Parathyroid adenoma (tissue), 2 donors: ENCODE data around the gene AAR2.

ENCODE experiments used
- H2AFZ ChIP-seq: fragments of 300-600 bp; sonication (generic); one replicate; pipeline ENCODE4 v1.7.0; 2017; ENCODE audit warnings: antibody characterized with exemption, mild to moderate bottlenecking
- H3K27ac ChIP-seq: fragments of 300-600 bp; sonication (generic); one replicate; pipeline ENCODE4 v1.7.0; 2017
- H3K27me3 ChIP-seq: fragments of 300-600 bp; sonication (generic); one replicate; pipeline ENCODE4 v1.7.0; 2017; ENCODE audit warnings: low read length; ENCODE audit not compliant: control insufficient read depth, insufficient read depth
- H3K36me3 ChIP-seq: fragments of 300-600 bp; sonication (generic); one replicate; pipeline ENCODE4 v1.7.0; 2017; ENCODE audit warnings: low read length; ENCODE audit not compliant: control insufficient read depth, insufficient read depth
- H3K4me1 ChIP-seq: fragments of 300-600 bp; sonication (generic); one replicate; pipeline ENCODE4 v1.7.0; 2017; ENCODE audit warnings: control low read depth
- H3K4me2 ChIP-seq: fragments of 300-600 bp; sonication (generic); one replicate; pipeline ENCODE4 v1.7.0; 2017; ENCODE audit warnings: low read length
- H3K4me3 ChIP-seq: fragments of 300-600 bp; sonication (generic); one replicate; pipeline ENCODE4 v1.7.0; 2017; ENCODE audit warnings: low read depth, low read length
- H3K79me2 ChIP-seq: fragments of 300-600 bp; sonication (generic); one replicate; pipeline ENCODE4 v1.7.0; 2017; ENCODE audit warnings: control low read depth
- H3K9ac ChIP-seq: fragments of 300-600 bp; sonication (generic); one replicate; pipeline ENCODE4 v1.7.0; 2017; ENCODE audit warnings: mild to moderate bottlenecking
- H3K9me3 ChIP-seq: fragments of 300-600 bp; sonication (generic); one replicate; pipeline ENCODE4 v1.7.0; 2017; ENCODE audit warnings: low read length; ENCODE audit not compliant: control insufficient read depth
- TF ChIP-seq, protein P1 (sequence below): fragments of 300-600 bp; sonication (generic); IDR thresholded peaks from one replicate; pipeline ENCODE4 v1.7.0; 2017; ENCODE audit warnings: antibody characterized with exemption, mild to moderate bottlenecking
- donor health status: primary hyperparathyroidism.

Gene AAR2

DNA sequence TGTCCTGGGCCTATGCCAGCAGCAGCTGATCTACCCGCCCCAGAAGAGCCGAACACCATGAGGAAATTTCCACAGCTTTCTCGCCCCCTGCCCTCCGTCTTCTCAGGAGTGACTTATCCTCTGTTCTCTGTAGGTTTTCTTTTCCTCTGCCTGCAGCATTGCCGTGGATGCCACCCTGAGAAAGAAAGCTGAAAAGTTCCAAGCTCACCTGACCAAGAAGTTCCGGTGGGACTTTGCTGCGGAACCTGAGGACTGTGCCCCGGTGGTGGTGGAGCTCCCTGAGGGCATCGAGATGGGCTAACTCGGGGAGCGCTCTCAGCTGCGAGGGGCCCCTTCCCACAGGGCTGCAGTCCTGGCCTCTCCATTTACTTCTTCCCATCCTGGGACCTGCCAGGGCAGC lies 19.2 kb downstream of the AAR2 start:
- Histone ChIP-seq H3K4me3 (no peak overlapping the region), H3K4me1 (no peaks in the 10 kb centered on the region), H3K4me2 (no peak overlapping the region), H3K27me3 (no peaks in the 10 kb centered on the region), H3K79me2 (peaks cover 3% of the 10 kb centered on the region), H3K36me3 (no peaks in the 10 kb centered on the region), H3K9ac (no peak overlapping the region), H2AFZ (no peak overlapping the region), H3K9me3 (no peaks in the 10 kb centered on the region), H3K27ac (no peak overlapping the region)
- TF ChIP-seq, protein P1, sequence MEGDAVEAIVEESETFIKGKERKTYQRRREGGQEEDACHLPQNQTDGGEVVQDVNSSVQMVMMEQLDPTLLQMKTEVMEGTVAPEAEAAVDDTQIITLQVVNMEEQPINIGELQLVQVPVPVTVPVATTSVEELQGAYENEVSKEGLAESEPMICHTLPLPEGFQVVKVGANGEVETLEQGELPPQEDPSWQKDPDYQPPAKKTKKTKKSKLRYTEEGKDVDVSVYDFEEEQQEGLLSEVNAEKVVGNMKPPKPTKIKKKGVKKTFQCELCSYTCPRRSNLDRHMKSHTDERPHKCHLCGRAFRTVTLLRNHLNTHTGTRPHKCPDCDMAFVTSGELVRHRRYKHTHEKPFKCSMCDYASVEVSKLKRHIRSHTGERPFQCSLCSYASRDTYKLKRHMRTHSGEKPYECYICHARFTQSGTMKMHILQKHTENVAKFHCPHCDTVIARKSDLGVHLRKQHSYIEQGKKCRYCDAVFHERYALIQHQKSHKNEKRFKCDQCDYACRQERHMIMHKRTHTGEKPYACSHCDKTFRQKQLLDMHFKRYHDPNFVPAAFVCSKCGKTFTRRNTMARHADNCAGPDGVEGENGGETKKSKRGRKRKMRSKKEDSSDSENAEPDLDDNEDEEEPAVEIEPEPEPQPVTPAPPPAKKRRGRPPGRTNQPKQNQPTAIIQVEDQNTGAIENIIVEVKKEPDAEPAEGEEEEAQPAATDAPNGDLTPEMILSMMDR: no peak

DNA sequence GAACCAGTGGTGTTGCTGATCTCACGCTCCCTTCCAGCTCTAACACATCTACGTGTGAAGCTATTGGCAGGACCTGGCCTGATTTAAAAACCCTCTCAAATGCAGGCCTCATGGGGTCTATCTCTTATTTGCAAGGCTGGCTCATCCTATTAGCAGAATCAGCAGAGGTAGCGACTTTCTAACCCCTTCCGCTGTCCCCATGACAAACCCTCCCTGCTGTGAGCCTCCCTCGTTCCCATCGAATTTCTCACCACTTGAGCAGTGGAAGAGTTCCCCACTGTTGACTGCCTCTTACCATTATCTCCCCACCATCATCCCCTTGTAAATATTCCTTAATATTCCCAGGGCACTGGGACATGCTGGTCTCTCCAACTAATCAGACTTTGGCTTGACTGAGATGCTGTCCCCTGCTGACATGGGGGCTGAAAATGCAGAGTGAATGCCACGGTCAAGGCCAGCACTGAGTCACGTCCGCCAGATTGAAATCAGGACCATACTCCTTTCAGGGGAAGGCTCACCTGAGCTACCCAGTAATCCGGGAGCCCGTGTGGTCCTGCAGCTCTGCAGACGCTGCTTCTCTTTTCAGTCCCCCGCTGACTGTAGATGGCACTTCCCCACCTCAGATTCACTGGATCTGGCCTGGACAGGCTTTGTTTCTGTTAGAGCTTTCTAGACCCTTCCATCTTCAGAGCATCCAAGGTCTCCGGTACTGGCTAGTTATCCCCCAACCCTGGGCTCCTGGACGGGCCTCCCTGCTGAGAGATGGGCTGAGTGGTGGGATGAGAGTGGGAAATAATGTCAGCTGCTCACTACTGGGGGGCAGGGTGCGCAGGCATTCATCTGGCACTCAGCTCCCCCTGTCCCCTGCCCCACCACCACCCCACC lies 23.1 kb downstream of the AAR2 start:
- H3K79me2 ChIP-seq: no peaks in the 10 kb centered on the region
- H3K36me3 ChIP-seq: no peaks in the 10 kb centered on the region
- H3K27me3 ChIP-seq: no peaks in the 10 kb centered on the region
- H2AFZ ChIP-seq: no peak overlapping the region
- no peak overlapping the region for H3K4me3 ChIP-seq
- TF ChIP-seq, protein P1: no peak
- H3K9ac ChIP-seq: no peak overlapping the region
- no peak overlapping the region for H3K4me2 ChIP-seq
- no peaks in the 10 kb centered on the region for H3K4me1 ChIP-seq
- no peaks in the 10 kb centered on the region for H3K9me3 ChIP-seq
- H3K27ac ChIP-seq: no peak overlapping the region

DNA sequence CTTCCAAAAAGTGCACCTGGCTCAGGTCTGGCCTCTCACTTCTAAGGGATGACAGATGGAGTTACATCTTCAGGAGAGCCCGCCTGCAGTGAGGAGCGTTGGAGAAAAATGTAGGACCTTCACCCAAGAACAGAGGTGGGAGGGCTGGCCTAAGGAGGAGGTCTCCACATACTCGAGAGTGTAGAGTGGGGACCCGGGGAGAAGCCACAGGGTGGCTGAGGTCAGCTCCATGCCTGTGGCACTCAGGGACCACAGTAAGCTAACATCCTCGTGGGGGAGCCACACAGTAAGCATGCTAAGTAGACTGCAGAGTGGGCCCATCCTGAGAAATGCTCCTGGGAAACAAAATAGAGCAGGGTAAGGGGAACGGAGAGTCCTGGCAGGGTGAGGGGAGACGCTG lies 24.0 kb downstream of the AAR2 start:
- Histone ChIP-seq H2AFZ (no peak overlapping the region), H3K4me3 (no peak overlapping the region), H3K4me2 (no peak overlapping the region), H3K27ac (no peak overlapping the region), H3K27me3 (no peaks in the 10 kb centered on the region), H3K36me3 (no peaks in the 10 kb centered on the region), H3K9me3 (no peaks in the 10 kb centered on the region), H3K4me1 (no peaks in the 10 kb centered on the region), H3K79me2 (no peaks in the 10 kb centered on the region), H3K9ac (no peak overlapping the region)
- TF ChIP-seq, protein P1: no peak

DNA sequence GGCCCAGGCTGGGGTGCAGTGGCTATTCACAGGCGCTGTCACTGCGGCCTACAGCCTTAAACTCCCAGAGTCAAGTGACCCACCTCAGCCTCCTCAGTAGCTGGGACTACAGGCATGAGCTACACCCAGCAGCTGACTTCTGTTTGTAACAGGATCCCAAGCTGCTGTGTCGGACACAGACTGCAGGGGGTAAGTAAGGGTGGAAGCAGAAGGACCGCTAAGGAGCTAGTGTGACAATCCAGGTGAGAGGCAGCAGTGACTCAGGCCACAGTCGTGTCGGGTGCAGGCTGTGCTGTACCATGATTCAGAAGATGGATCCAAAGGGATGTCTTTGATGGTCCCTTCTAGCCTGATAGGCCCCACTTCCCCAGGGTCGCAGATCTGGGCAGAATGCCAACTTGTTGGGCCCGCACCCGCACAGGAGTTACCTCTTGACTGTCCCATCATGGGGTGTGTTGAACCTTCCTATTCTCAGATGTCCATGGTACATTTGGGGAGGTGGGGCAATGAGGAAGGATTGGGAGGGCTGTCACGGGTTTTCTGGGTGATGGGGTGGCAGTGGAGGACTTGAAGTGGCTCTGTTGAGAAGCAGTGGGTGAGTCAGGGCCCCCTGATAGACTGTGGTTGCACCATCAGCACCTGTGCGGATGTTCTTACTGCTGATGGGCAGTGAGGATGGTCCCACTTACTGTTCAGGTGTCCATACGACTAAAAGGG lies 25.3 kb downstream of the AAR2 start:
- no peaks in the 10 kb centered on the region for H3K79me2 ChIP-seq
- no peak overlapping the region for H3K4me3 ChIP-seq
- no peak overlapping the region for H2AFZ ChIP-seq
- H3K9me3 ChIP-seq: no peaks in the 10 kb centered on the region
- H3K36me3 ChIP-seq: no peaks in the 10 kb centered on the region
- TF ChIP-seq, protein P1: no peak
- H3K9ac ChIP-seq: no peak overlapping the region
- no peak overlapping the region for H3K27ac ChIP-seq
- no peaks in the 10 kb centered on the region for H3K27me3 ChIP-seq
- H3K4me1 ChIP-seq: no peaks in the 10 kb centered on the region
- H3K4me2 ChIP-seq: no peak overlapping the region
